Activated CD4-positive, alpha-beta memory T cell treated with anti-CD3 and anti-CD28 coated beads, Interleukin-2, amount 10 ng/mL, durations not matched to agents 7 days and 5 days (primary cell): ENCODE data around the gene COPS8. TPM values are rescaled to one million over a fixed set of nuclear protein-coding genes. Genes with fewer than 3 reads are reported as not detected.
A peak's percentile ranks its signal among the peaks of the same experiment; 100 is the strongest.

Source experiments
- CTCF ChIA-PET: fragments of 350-600 bp; sonication (Branson Sonifier 250); formaldehyde crosslinking; loops from one replicate; lab custom pipeline; 2021; ENCODE audit warnings: antibody characterized with exemption, inconsistent platforms; lab: Charles Lee
- POLR2A ChIA-PET: fragments of 350-600 bp; sonication (Branson Sonifier 250); formaldehyde crosslinking; loops from one replicate; lab custom pipeline; 2021; ENCODE audit warnings: antibody characterized with exemption; lab: Charles Lee
- DNase-seq: peaks from one replicate; pipeline ENCODE4 v3.0.0-alpha.2; 2020
- H3K27ac Mint-ChIP-seq: one replicate; pipeline ENCODE4 v1.8.0; 2021; ENCODE audit warnings: mild to moderate bottlenecking, mixed read lengths
- H3K27me3 Mint-ChIP-seq: one replicate; pipeline ENCODE4 v1.8.0; 2021; ENCODE audit warnings: mixed read lengths
- H3K36me3 Mint-ChIP-seq: one replicate; pipeline ENCODE4 v1.8.0; 2021; ENCODE audit warnings: low read depth, mixed read lengths
- H3K4me1 Mint-ChIP-seq: one replicate; pipeline ENCODE4 v1.8.0; 2021; ENCODE audit warnings: mixed read lengths
- H3K4me3 Mint-ChIP-seq: one replicate; pipeline ENCODE4 v1.8.0; 2021; ENCODE audit warnings: mild to moderate bottlenecking, mixed read lengths
- H3K9me3 Mint-ChIP-seq: one replicate; pipeline ENCODE4 v1.8.0; 2021; ENCODE audit warnings: mixed read lengths
- total RNA-seq, 2 experiments: library from RNA; stranded (reverse); gene quantifications; one replicate each; pipeline ENCODE4 v1.2.3, GENCODE V29; 2021

The COPS8 gene
- 10 to 100 TPM; 42.6 to 44.0 TPM for total RNA-seq

GRCh38 chr2:237085248-237086221, at the start of gene COPS8:
Gene COPS8 (plus strand): TSS chr2:237085889. CDS start chr2:237085965, 76 bp downstream.
- Mint-ChIP-seq H3K9me3 (no peaks in the 10 kb centered on the region), H3K27me3 (no peaks in the 10 kb centered on the region), H3K27ac (peak within 1 kb of the TSS; percentile 95), H3K36me3 (peaks cover 3% of the 10 kb centered on the region), H3K4me3 (peak within 1 kb of the TSS; percentile 99), H3K4me1 (peaks cover 23% of the 10 kb centered on the region)
- DNase-seq, result peak; percentile 93
- ChIA-PET POLR2A (interaction anchor here (0.6 to 3.1 kb wide), 11 partner anchors 10 to 719 kb away, joined by 3 to 21 read pairs (median 4); no protein-coding TSS in a partner anchor), CTCF (interaction anchor here (0.7 to 3.0 kb wide), 15 partner anchors 10 to 742 kb away, joined by 3 to 17 read pairs (median 4); no protein-coding TSS in a partner anchor)

GRCh38 chr2:237039301-237040031, 46.2 kb upstream of the COPS8 start:
- Mint-ChIP-seq H3K4me3 (no peak overlapping the region), H3K27me3 (no peaks in the 10 kb centered on the region), H3K27ac (no peak overlapping the region), H3K4me1 (no peaks in the 10 kb centered on the region), H3K9me3 (no peaks in the 10 kb centered on the region), H3K36me3 (no peaks in the 10 kb centered on the region)
- no peak for DNase-seq
- ChIA-PET CTCF (no interaction called here), POLR2A (no interaction called here)

- Mint-ChIP-seq H3K36me3 (no peaks in the 10 kb centered on the region), H3K9me3 (no peaks in the 10 kb centered on the region), H3K4me1 (no peaks in the 10 kb centered on the region), H3K27me3 (no peaks in the 10 kb centered on the region), H3K4me3 (no peak overlapping the region), H3K27ac (no peak overlapping the region)
- ChIA-PET POLR2A (no interaction called here), CTCF (no interaction called here)
- no peak for DNase-seq
Observed at GRCh38 chr2:237041231-237041630, 44.5 kb upstream of the COPS8 start.

DNA sequence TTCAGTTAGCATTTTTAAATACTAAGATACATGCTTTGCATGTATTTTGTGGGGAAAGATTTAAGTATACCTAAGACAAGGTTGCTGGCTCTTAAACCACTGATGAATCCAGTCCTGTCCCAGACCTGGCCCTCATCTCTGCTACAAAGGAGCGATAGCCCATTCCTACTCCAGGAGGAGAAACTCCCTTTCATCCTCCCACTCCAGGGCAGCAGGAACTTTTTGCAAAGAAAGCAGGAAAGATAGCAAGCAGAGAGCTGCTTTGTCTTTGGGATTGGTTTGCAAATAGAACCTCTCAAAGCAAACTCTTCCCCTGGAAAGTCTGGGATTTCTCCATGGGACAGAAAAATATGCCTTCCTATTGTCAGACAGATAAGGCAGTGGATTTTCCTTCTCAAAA, 43.6 kb upstream of the COPS8 start:
- Mint-ChIP-seq H3K27ac (no peak overlapping the region), H3K4me1 (no peaks in the 10 kb centered on the region), H3K36me3 (no peaks in the 10 kb centered on the region), H3K27me3 (no peaks in the 10 kb centered on the region), H3K9me3 (no peaks in the 10 kb centered on the region), H3K4me3 (no peak overlapping the region)
- CTCF ChIA-PET, result no interaction called here
- DNase-seq, result no peak
- POLR2A ChIA-PET, result no interaction called here

DNA sequence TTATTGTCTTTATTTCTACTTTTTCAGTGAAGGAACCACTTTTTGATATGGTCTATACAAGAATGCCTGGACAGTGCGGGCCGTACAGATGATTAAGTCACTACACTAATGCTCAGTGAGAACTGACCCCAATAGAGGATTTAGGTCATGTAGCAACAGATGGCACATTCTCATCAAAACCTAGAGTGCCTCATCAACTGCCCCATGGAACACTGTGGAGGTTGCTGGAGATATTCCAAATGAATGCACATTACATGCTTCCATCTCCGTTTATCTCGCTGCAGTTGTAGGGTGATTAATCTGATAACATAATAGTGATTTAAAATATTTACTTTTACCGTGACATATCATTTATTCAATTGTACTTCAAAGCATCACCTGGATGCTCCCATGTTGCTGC, 41.8 kb upstream of the COPS8 start:
- ChIA-PET CTCF (no interaction called here), POLR2A (no interaction called here)
- Mint-ChIP-seq H3K4me3 (no peak overlapping the region), H3K27me3 (peaks cover 4% of the 10 kb centered on the region), H3K9me3 (peaks cover 7% of the 10 kb centered on the region), H3K36me3 (peaks cover 3% of the 10 kb centered on the region), H3K27ac (no peak overlapping the region), H3K4me1 (no peaks in the 10 kb centered on the region)
- DNase-seq, result no peak

- H3K4me3 Mint-ChIP-seq, result no peak overlapping the region
- no peak for DNase-seq
- peaks cover 4% of the 10 kb centered on the region for H3K27me3 Mint-ChIP-seq
- H3K27ac Mint-ChIP-seq, result no peak overlapping the region
- H3K9me3 Mint-ChIP-seq, result peaks cover 9% of the 10 kb centered on the region
- ChIA-PET POLR2A (no interaction called here), CTCF (no interaction called here)
- H3K36me3 Mint-ChIP-seq, result peaks cover 3% of the 10 kb centered on the region
- no peaks in the 10 kb centered on the region for H3K4me1 Mint-ChIP-seq
Observed at GRCh38 chr2:237044281-237044680, 41.4 kb upstream of the COPS8 start.

DNA sequence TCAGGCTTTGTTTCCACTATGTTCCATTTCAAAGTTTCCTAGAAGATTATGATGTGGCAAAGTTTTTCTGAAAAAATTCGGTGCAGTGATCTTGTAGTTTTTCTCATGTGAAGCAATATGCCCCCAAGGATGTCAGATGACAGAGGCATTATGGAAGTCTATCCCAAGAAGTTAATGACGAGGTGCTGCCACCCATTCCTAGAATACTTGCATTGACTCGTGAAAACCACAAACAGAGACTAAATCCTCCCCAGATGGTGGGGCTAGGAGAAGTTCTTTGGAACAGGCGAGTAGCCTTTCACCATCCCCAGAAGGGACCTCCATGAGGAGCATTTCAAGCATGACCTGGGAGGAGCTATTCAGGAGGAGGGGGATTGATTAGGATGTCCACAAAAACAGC, 40.2 kb upstream of the COPS8 start:
- H3K4me3 Mint-ChIP-seq, result no peak overlapping the region
- H3K4me1 Mint-ChIP-seq, result no peaks in the 10 kb centered on the region
- CTCF ChIA-PET, result no interaction called here
- H3K9me3 Mint-ChIP-seq, result peaks cover 9% of the 10 kb centered on the region
- POLR2A ChIA-PET, result no interaction called here
- H3K27ac Mint-ChIP-seq, result no peak overlapping the region
- H3K27me3 Mint-ChIP-seq, result peaks cover 7% of the 10 kb centered on the region
- H3K36me3 Mint-ChIP-seq, result peaks cover 3% of the 10 kb centered on the region
- DNase-seq, result no peak

DNA sequence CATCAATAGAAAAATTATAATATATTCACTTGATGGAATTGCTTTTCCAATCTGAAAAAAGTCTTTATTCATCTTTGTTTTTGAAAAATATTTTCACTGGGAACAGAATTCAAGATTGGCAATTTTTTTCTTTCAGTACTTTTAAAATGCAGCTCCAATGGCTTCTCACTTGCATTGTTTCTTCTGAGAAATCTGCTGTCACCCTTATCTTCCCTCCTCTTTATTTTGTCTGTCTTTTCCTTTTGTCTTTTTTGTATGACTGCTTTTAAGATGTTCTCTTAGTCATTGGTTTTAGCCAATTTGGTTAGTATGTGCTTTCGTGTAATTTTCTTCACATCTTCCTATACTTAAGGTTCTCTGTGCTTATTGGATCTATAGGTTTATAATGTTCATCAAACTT, 37.1 kb upstream of the COPS8 start:
- Mint-ChIP-seq H3K27me3 (peaks cover 10% of the 10 kb centered on the region), H3K36me3 (peaks cover 3% of the 10 kb centered on the region), H3K4me3 (no peak overlapping the region), H3K27ac (no peak overlapping the region), H3K4me1 (no peaks in the 10 kb centered on the region), H3K9me3 (peaks cover 9% of the 10 kb centered on the region)
- ChIA-PET CTCF (no interaction called here), POLR2A (no interaction called here)
- no peak for DNase-seq

- no peaks in the 10 kb centered on the region for H3K4me1 Mint-ChIP-seq
- CTCF ChIA-PET, result no interaction called here
Observed at GRCh38 chr2:237051861-237052260, 33.8 kb upstream of the COPS8 start.

GRCh38 chr2:237053066-237053465, 32.6 kb upstream of the COPS8 start:
- H3K4me3 Mint-ChIP-seq, result no peak overlapping the region
- H3K27me3 Mint-ChIP-seq, result peaks cover 14% of the 10 kb centered on the region
- POLR2A ChIA-PET, result no interaction called here
- H3K9me3 Mint-ChIP-seq, result peaks cover 9% of the 10 kb centered on the region
- CTCF ChIA-PET, result no interaction called here
- DNase-seq, result no peak
- H3K36me3 Mint-ChIP-seq, result peaks cover 3% of the 10 kb centered on the region
- no peak overlapping the region for H3K27ac Mint-ChIP-seq
- peaks cover 4% of the 10 kb centered on the region for H3K4me1 Mint-ChIP-seq

More at GRCh38 chr2:237051861-237052260, 33.8 kb upstream of the COPS8 start:
- Mint-ChIP-seq H3K27me3 (peaks cover 11% of the 10 kb centered on the region), H3K4me3 (no peak overlapping the region), H3K36me3 (peaks cover 3% of the 10 kb centered on the region), H3K9me3 (peaks cover 9% of the 10 kb centered on the region), H3K27ac (no peak overlapping the region)
- POLR2A ChIA-PET, result no interaction called here
- no peak for DNase-seq

DNA sequence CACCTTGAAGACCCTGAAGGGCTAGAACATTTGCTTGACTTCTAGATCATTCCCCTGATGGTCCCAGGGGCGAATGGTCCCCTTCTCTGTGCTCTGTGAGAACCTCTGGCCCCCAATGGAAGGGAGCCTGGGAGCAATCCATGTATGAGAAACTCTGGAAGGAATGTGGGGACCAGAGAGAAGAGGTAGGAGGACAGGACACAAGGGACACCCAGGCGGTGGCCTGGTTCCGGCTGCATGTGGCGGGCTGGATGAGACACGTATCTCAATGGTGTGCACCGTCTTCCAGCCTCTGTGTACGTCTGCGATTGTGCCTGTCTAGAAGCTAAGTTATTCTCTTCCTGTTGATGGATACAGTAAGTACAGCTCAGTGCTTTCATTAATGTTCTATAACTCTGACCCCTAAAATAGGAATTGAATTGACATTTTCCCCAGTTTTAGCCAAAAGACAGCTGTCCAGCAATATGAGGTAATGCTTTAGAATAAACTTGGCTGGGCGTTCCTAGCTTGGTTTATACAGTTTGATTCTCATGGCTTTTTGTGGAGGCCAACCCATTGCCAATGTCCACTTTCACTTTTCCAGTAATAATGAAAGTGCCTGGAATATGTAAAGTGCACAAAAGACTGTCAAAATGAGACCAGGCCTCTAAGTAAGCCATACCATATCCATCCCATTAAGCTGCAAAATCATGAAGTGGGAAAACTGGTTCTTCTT, 30.1 kb upstream of the COPS8 start:
- H3K27me3 Mint-ChIP-seq, result peaks cover 7% of the 10 kb centered on the region
- no peak overlapping the region for H3K4me3 Mint-ChIP-seq
- POLR2A ChIA-PET, result no interaction called here
- peaks cover 25% of the 10 kb centered on the region for H3K4me1 Mint-ChIP-seq
- no peaks in the 10 kb centered on the region for H3K9me3 Mint-ChIP-seq
- no peaks in the 10 kb centered on the region for H3K36me3 Mint-ChIP-seq
- no peak overlapping the region for H3K27ac Mint-ChIP-seq
- DNase-seq, result no peak
- CTCF ChIA-PET, result no interaction called here

DNA sequence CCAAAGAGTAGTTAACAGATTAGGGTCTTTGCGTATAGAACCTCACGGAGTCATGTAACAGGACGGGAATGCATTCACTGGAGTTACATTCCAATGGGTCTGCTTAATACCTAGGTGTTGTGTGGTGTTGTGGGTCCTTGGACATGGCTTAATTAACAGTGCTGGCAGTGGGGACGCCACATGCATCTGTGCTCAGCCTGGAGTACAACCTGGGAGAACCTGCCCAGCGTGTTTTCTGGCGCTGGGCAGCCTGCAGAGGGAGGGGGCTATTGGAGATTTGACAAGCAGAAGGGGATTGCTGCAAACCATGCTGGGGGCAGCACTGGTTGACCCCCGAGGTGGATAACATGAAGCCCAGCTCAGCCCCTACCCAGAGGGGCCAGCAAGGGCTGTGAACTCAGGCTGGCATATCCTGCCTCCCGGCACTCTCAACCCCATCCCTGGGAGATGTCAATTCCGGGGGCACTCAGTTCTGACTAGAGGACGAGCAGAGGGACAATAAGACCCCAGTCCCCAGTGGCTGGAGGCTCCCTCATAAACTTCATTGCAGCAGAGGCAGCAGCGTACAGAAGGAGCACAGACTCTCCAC, 29.3 kb upstream of the COPS8 start:
- peaks cover 7% of the 10 kb centered on the region for H3K27me3 Mint-ChIP-seq
- no peak overlapping the region for H3K4me3 Mint-ChIP-seq
- H3K9me3 Mint-ChIP-seq, result no peaks in the 10 kb centered on the region
- H3K4me1 Mint-ChIP-seq, result peaks cover 25% of the 10 kb centered on the region
- H3K36me3 Mint-ChIP-seq, result no peaks in the 10 kb centered on the region
- ChIA-PET CTCF (no interaction called here), POLR2A (no interaction called here)
- H3K27ac Mint-ChIP-seq, result no peak overlapping the region
- DNase-seq, result no peak
